Right ventricle myocardium superior (tissue), 1 donor: Measurements from ENCODE around the gene FAM25G. TPM values are rescaled to one million over a fixed set of nuclear protein-coding genes. Genes with fewer than 3 reads are reported as not detected.

Experiments used
- total RNA-seq: library from RNA; stranded (reverse); fragmentation: NEBNext Ultra II Directional; extraction: Animal tissue kit (Norgen Biotek cat#: 25700); gene quantifications from one replicate; pipeline ENCODE4 v1.2.1, GENCODE V29; 2021
- donor health status: DM: no; HTN: yes; CAD: no; lungs with severe emphysema.

Gene FAM25G
- total RNA-seq, 1 donor from 2014 or later = not detected

Other genes starting within 250 kb of the FAM25G start
- gene GDF10, start 191.5 kb downstream of the FAM25G start, total RNA-seq = 0.11 TPM
- not detected for gene GDF2, start 169.2 kb downstream of the FAM25G start, total RNA-seq
- gene RBP3, start 143.3 kb downstream of the FAM25G start, total RNA-seq = not detected
- gene ZNF488, start 107.4 kb downstream of the FAM25G start, total RNA-seq = not detected
- 0.24 TPM for gene ANXA8, start 7.6 kb downstream of the FAM25G start, total RNA-seq
- 1.3 TPM for gene AGAP9, start 31.9 kb upstream of the FAM25G start, total RNA-seq